Hepatocyte (in vitro differentiated cells): Measurements from ENCODE around the gene TLR9.

Source experiments
- CTCF ChIP-seq: fragments of 200-600 bp; sonication (generic); IDR thresholded peaks from 2 replicates; pipeline ENCODE4 v1.5.1; 2016; ENCODE audit warnings: antibody characterized with exemption, mild to moderate bottlenecking; ENCODE audit not compliant: poor library complexity
- EZH2 ChIP-seq: fragments of 200-600 bp; sonication (generic); IDR thresholded peaks from 2 replicates; pipeline ENCODE4 v1.6.1; 2016; ENCODE audit warnings: antibody characterized with exemption, mild to moderate bottlenecking, borderline replicate concordance
- EZH2phosphoT487 ChIP-seq: fragments of 200-600 bp; sonication (generic); IDR thresholded peaks from one replicate; pipeline ENCODE4 v1.6.1; 2018; ENCODE audit warnings: antibody characterized with exemption, mild to moderate bottlenecking, low read depth, moderate library complexity; ENCODE audit not compliant: unreplicated experiment, severe bottlenecking

GRCh38 chr3:52176180-52176752 lies 49.2 kb downstream of the TLR9 start:
- TF ChIP-seq CTCF = no peak
- TF ChIP-seq EZH2 = no peak
- no peak for TF ChIP-seq EZH2phosphoT487
